Measurements from ENCODE around the gene TAF4.
"Not testable (repeated sequence)": the region's sequence is repeated elsewhere in the genome, so short reads cannot be mapped to it uniquely, and the experiment has no call there.

TAF4 gene

DNA sequence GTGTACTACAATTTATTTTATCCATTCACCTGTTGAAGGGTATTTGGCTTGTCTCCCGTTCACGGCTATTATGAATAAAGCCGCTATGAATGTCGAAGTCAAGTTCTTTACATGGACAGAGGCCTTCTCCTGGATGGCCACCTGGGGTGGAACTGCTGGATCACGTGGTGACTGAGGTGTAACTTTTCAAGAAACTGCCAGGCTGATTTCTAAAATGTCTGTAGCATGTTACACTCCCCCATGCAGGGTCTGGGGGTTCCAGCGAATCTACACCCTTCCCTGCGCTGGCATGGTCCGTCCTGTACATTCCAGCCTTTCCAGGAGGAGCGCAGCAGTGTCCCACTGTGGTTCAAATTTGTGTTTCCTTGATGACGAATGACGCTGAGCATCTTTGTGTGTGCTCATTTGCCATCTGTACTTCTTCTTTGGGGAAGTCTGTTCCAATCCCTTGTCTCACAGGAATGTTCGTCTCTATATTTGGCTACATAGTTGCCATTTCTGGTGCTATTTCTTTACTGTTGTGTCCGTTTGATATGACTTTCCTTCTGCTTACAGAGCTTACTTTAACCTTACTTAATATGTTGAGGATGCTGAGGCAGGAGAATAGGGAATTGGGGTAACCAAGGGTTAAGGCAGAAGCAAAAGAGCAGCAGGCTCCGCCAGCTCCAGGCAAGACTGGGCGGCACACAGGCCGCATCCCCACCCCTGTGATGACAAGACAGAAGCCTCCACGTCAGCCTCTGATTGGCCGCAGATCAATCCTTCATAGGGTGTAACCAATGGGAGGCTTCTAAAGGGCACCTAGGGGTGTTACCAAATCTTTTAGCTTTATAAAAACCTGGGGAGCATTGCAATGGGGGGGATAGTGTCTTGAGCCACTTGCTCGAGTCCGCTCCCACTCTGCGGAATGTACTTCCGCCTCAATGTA is 106.6 kb downstream of the TAF4 start:
- no peak for DNase-seq

- DNase-seq = no peak
Measured at GRCh38 chr20:61957961-61958715, 107.5 kb downstream of the TAF4 start.

DNA sequence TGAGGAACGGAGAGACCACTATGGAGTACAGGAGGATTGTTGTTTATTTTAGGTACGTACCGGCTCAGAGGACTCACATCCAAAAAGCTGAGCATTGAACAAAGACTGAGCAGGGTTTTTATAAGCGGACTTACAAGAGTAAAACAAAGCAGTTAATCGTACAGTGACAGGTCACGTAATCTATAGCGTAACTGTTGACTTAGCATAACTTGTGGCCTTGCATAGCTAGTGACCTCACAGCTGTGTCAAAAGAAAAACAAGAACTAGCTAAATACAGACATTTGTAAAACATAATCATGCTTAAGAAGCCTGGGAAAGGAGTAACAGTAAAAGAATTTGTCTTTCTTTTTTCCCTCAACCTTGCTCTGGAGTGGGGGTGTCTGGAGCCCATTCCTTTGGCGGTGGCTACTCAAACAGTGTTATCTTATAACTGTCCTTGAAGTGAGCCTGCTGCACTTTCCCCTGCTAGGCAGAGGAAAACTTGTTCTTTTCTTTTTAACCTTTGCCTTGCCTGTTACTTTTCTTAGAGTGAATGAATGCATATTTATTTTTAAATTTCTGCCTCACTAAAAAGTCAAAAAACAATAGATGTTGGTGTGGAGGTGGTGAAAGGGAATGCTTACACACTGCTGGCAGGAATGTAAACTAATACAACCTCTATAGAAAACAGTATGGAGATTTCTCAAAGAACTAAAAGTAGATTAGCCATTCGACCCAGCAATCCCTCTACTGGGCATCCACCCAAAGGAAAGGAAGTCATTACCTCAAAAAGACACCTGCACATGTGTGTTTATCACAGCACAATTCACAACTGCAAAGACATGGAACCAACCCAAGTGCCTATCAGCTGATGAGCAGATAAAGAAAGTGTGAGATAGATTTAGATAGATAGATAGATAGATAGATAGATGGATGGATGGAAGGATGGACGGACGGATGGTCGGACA is 109.0 kb downstream of the TAF4 start:
- no peak for DNase-seq

- DNase-seq = no peak
Measured at GRCh38 chr20:61955668-61956395, 109.8 kb downstream of the TAF4 start.

DNA sequence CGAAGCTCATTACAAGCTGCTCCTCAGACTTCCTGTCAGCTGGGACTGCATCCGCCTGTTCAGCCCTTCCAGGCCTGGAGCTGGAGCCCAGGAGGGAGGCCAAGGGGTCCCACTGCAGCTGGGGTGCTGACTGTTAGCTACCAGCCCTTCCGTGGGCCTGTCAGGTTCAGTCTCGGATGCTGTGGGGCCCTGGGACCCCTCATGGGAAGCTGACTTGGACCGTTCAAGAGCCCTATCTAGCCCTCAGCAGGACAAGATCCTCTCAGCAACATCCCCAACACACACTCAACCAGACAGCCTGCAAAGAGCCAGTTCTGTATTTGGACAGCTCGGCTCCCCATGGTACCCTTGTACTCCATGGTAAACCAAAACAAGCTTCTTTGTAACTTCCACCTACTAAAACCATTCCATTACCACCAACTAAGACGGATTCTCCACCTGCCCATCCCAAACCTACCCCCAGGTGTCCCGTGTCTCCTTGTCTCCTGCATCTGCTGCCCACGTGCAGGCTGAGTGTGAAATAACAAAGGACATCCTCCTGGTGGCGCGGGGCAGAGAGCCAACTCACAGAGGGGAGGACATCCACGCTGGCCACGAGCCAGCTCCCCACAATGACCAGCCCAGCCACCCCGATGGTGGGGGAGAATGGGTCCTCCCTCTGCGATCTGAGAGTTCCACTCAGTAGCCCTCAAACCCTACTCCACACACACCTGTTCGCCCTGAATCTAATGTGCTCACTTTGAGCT is 111.2 kb downstream of the TAF4 start:
- no peak for DNase-seq

DNA sequence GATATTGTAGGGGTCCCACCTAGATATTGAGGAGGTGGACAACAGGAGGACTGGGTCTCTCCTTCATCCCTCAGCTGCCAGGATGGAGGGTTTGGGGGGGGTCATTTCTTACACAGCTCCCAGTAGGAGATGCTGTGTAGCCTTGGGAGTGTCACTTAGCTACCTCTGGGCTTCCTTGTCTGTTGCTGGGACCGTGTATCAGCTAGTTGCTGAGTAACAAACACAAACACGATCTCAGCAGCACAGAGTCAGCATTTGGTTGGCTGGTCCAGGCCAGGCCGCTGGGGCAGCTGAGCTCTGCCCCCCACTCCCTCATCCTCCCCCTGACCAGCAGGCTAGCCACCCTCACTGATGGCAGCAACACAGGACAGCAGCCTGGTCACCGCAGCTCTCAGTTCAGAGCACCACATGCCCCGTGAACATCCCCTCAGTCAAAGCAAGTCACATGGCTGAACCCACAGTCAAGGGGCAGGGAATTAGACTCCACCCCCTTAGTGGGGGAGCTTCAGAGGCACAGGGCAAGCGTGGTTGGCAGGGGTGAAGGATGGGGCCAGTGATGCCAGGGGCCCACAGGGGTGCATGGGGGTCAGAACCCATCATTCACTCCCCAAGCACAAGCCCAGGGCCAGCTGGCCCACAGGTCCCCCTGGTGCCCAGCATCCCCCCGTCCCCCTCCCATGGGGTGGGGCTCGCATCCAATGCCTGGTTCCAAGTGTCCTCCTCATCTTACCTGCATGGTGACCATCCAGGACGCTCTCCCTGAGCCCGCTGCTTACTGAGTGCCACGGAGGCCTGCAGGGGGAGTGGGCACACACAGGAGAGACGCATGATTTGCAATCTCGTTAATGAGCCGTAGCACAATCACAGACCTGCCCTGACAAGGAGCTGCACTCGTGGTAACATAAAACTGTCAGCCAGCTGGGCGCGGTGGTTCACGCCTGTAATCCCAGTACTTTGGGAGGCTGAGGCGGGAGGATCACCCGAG is 112.4 kb downstream of the TAF4 start:
- DNase-seq = no peak

- no peak for DNase-seq
Measured at GRCh38 chr20:61951695-61952533, 113.8 kb downstream of the TAF4 start.

GRCh38 chr20:61950641-61951071 is 115.0 kb downstream of the TAF4 start:
- DNase-seq = no peak

GRCh38 chr20:61949714-61950640 is 115.7 kb downstream of the TAF4 start:
- DNase-seq = no peak

DNA sequence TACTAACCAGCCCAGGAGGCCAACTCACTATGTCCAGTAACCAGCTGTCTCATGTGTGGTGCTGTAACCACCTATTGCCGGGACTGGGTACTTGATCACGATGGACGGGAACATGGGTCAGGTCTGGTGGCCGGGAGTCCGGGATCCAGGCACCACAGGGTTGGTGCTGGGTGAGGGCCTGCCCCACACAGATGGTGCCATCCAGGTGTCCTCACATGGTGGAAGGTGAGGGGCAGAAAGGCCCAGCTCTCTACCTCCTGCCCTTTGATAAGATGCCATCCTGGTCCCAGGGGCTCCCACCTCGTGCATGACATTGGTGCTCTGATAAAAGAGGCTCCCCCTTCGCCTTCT is 116.3 kb downstream of the TAF4 start:
- DNase-seq = no peak

DNA sequence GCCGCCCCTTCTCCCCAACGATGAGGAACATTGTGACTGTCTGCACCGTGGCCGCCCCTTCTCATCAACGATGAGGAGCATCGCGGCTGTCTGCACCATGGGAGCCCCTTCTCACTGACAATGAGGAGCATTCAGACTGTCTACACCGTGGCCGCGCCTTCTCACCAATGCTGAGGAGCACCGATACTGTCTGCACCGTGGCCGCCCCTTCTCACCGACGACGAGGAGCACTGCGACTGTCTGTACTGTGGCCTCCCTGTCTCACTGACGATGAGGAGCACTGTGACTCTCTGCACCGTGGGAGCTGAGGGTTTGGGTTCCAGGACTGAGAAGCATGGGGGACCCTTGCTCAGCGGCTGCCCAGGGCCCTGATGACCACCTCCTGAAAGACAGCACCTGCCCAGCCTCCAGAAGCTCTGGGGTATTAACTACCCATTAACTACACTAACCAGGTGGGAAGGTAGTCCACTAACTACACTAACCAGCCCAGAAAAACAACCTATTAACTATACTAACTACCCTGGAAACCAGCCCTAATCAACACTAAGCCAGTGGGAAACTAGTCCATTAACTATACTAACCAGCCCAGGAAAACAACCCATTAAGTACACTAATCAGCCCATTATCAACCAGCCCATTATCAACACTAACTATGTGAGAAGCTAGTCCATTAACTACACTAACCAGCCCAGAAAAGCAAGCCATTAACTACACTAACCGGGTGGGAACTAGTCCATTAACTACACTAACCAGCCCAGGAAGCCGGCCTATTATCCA is 116.9 kb downstream of the TAF4 start:
- no peak for DNase-seq

- DNase-seq = not testable (repeated sequence)
Measured at GRCh38 chr20:61948056-61948455, 117.6 kb downstream of the TAF4 start.

DNA sequence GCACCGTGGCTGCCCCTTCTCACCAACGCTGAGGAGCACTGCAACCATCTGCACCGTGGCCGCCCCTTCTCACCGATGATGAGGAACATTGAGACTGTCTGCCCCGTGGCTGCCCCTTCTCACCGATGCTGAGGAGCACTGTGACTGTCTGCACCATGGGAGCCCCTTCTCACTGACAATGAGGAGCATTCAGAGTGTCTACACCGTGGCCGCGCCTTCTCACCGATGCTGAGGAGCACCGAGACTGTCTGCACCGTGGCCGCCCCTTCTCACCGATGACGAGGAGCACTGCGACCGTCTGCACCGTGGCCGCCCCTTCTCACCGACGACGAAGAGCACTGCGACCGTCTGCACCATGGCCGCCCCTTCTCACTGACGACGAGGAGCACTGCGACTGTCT is 120.2 kb downstream of the TAF4 start:
- DNase-seq = not testable (repeated sequence)

- not testable (repeated sequence) for DNase-seq
Measured at GRCh38 chr20:61944967-61945366, 120.7 kb downstream of the TAF4 start.

DNA sequence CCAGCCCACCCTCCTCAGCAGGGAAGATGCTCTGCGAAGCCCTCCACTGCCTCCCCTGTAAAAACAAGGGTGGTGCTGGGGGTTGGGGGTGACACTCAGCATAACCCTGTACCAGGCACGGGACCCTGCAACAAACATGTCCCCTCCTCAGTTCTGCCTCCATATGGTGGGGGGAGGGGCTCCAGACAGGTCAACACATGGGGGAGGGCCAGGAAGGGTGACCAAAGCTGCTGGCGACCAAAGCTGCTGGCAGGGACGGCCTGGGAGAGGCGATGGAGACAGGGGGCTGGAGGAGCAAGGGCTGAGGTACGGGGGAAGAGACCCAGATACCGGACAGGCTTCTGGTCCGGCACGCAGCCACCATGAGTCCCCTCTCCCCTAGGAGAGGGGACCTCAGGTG is 123.2 kb downstream of the TAF4 start:
- no peak for DNase-seq

DNA sequence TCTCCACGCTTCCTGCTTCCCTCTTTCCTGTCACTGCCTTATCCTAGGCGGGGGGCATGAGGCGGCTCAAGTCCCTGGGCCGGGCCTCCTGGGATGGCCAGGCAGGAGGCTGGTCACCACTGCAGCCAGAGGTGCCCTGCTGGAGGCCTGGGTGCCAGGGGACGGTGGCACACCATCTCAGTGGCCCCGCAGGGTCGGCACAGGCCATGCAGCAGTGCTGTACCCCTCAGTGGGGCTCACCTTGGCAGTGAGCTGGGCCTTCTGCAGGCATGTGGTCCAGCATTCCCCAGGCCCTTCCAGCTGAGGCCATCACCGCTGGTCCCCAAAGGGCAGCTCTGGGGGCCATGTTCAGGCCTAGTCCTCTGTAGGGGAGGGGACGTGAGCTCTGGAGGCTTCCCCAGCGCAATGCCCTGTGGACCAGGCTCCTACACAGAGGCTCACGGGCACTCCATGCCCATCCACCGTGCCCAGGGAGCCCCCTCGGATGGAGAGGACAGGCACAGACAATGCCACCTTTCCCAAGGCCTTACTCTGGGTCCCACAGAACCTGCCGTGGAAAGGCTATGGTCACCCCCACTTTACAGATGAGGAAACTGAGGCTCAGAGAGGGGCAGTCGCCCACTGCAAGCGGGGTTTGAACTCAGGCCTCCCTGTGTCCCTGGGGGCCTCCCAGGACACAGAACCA is 123.8 kb downstream of the TAF4 start:
- no peak for DNase-seq
